ENCODE data around the gene PHKA2.
"Not testable (repeated sequence)": the region's sequence is repeated elsewhere in the genome, so short reads cannot be mapped to it uniquely, and the experiment has no call there.

Gene PHKA2

DNA sequence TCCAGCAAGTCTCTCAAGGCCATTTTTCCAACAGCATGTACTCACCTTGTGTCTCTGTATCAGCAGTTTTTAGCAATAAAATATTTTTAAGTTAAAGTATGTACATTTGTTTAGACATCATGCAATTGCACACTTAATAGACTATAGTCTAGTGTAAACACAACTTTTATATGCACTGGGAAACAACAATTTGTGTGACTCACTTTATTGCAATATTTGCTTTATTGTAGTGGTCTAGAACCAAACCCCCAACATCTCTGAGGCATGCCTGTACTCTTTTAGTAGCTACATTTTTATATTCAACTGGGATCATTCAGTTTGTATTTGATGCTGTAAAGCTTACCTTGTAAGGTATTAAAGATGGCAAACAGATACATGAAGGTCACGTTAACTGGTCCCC is 14.7 kb upstream of the PHKA2 start:
- peaks cover 15% of the 10 kb centered on the region for H3K4me1 ChIP-seq (ENCODE audit: control insufficient read depth, low read depth, low read length)
- no peak overlapping the region for H3K27ac ChIP-seq (ENCODE audit: low read length)
- H3K9me3 ChIP-seq (ENCODE audit: control insufficient read depth, low read depth, low read length), result peaks cover 9% of the 10 kb centered on the region
- no peak overlapping the region for H3K9ac ChIP-seq (ENCODE audit: low read length)
- H3K27me3 ChIP-seq (ENCODE audit: control insufficient read depth, insufficient read depth, low read length), result no peaks in the 10 kb centered on the region
- H3K36me3 ChIP-seq (ENCODE audit: control insufficient read depth, low read depth, low read length), result no peaks in the 10 kb centered on the region
- no peak overlapping the region for H3K4me3 ChIP-seq (ENCODE audit: low read length)

DNA sequence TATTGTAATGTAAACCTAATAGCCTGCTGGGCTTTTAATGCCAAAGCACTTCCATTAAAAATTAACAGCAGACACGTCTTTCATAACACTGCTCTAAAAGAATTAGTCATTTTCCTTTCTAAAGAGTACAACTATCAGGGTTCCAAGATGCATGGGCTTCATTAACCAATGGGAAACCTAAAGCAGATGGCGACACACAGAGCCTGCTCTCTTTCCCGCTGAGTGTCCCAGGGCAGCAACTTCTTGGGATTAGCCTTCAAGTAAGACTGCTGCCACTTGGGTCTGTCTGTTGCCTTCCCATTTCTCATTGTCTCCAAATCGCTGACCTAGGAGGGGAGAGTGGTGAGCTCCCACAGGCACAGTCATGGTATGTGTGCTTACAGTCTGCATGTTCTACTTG is 14.0 kb upstream of the PHKA2 start:
- no peaks in the 10 kb centered on the region for H3K36me3 ChIP-seq (ENCODE audit: control insufficient read depth, low read depth, low read length)
- no peaks in the 10 kb centered on the region for H3K27me3 ChIP-seq (ENCODE audit: control insufficient read depth, insufficient read depth, low read length)
- H3K9ac ChIP-seq (ENCODE audit: low read length), result no peak overlapping the region
- no peak overlapping the region for H3K27ac ChIP-seq (ENCODE audit: low read length)
- no peak overlapping the region for H3K4me3 ChIP-seq (ENCODE audit: low read length)
- peaks cover 15% of the 10 kb centered on the region for H3K4me1 ChIP-seq (ENCODE audit: control insufficient read depth, low read depth, low read length)
- peaks cover 7% of the 10 kb centered on the region for H3K9me3 ChIP-seq (ENCODE audit: control insufficient read depth, low read depth, low read length)

DNA sequence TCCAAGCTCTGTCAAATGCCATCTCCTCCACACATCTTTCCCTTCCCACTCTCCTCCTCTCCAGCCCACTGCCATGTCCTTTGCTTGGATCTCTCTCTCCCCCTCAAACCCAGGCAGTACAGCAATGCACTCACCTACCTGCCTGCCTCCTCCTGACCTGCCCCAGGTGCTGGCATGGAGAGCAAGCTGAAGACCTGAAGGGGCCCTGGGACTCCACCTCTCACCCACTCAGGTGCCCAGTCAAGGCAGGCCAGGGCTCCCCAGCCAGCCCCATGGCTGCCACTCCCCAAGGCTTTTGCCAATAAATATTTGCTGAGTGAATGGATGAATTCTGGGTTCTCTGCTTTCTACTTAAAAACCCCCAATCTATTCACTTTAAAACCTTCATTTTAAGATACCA is 12.6 kb upstream of the PHKA2 start:
- peaks cover 15% of the 10 kb centered on the region for H3K4me1 ChIP-seq (ENCODE audit: control insufficient read depth, low read depth, low read length)
- H3K27me3 ChIP-seq (ENCODE audit: control insufficient read depth, insufficient read depth, low read length), result no peaks in the 10 kb centered on the region
- no peak overlapping the region for H3K9ac ChIP-seq (ENCODE audit: low read length)
- H3K4me3 ChIP-seq (ENCODE audit: low read length), result no peak overlapping the region
- H3K36me3 ChIP-seq (ENCODE audit: control insufficient read depth, low read depth, low read length), result no peaks in the 10 kb centered on the region
- peaks cover 7% of the 10 kb centered on the region for H3K9me3 ChIP-seq (ENCODE audit: control insufficient read depth, low read depth, low read length)
- H3K27ac ChIP-seq (ENCODE audit: low read length), result no peak overlapping the region

DNA sequence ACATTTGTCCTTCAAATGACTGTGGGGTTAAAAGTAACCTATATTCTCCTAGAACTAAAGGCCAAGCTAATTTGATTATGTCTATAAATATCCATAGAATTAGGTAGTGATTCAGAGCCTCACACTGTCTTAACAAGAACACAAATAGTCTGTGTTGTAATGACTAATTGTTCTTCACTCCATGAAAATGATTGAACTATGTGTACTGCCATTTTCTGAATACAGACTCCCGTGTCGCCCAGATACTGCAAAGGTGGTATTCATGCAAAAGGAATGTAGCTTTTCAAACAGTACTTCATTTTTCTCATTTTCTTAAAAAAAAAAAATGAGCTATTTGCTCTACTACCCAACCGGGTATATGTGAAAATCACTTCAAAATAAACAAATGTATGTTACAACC is 11.3 kb upstream of the PHKA2 start:
- no peaks in the 10 kb centered on the region for H3K36me3 ChIP-seq (ENCODE audit: control insufficient read depth, low read depth, low read length)
- H3K9me3 ChIP-seq (ENCODE audit: control insufficient read depth, low read depth, low read length), result peaks cover 4% of the 10 kb centered on the region
- H3K4me1 ChIP-seq (ENCODE audit: control insufficient read depth, low read depth, low read length), result peaks cover 15% of the 10 kb centered on the region
- H3K4me3 ChIP-seq (ENCODE audit: low read length), result no peak overlapping the region
- H3K9ac ChIP-seq (ENCODE audit: low read length), result no peak overlapping the region
- H3K27me3 ChIP-seq (ENCODE audit: control insufficient read depth, insufficient read depth, low read length), result no peaks in the 10 kb centered on the region
- H3K27ac ChIP-seq (ENCODE audit: low read length), result no peak overlapping the region

DNA sequence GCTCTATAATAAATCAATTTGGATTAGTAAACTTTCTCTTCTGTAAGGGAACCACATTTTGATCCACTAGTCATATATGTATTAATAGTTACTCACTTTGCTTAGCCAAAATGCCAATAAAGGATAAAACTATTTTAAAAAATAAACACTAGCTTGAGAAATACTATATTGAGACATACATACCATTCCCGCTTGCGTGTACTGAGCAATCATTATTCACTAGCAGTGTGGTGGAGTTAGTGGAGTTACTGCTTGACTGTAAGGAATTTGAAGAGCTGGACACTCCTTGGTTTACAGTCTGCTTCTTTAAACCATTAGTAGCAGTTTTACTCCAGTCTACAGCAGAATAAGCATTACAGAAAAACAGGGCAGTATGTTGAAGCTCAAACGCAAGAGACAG is 10.8 kb upstream of the PHKA2 start:
- H3K36me3 ChIP-seq (ENCODE audit: control insufficient read depth, low read depth, low read length), result no peaks in the 10 kb centered on the region
- peaks cover 8% of the 10 kb centered on the region for H3K9me3 ChIP-seq (ENCODE audit: control insufficient read depth, low read depth, low read length)
- peaks cover 15% of the 10 kb centered on the region for H3K4me1 ChIP-seq (ENCODE audit: control insufficient read depth, low read depth, low read length)
- no peak overlapping the region for H3K9ac ChIP-seq (ENCODE audit: low read length)
- H3K4me3 ChIP-seq (ENCODE audit: low read length), result no peak overlapping the region
- no peaks in the 10 kb centered on the region for H3K27me3 ChIP-seq (ENCODE audit: control insufficient read depth, insufficient read depth, low read length)
- H3K27ac ChIP-seq (ENCODE audit: low read length), result no peak overlapping the region

DNA sequence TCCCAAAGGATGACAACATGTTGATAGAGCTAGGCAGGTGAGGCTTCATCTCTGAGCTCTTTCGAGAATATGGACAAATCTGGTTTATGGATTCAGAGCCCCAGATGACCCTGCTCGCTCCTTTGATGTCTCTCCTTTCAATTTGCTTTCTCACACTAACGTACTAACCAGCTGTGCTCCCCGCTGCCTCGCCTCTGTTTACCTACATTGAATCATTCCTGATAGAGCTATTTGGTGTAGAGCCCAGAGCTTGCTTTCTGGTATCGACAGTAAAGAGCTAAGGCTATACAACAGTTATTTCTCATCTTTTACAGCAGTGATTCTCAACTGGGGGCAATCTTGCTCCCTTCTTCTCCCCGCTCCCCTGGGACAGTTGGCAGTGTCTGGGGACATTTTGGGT is 8.9 kb upstream of the PHKA2 start:
- no peak overlapping the region for H3K9ac ChIP-seq (ENCODE audit: low read length)
- H3K4me1 ChIP-seq (ENCODE audit: control insufficient read depth, low read depth, low read length), result peaks cover 4% of the 10 kb centered on the region
- H3K27ac ChIP-seq (ENCODE audit: low read length), result no peak overlapping the region
- peaks cover 8% of the 10 kb centered on the region for H3K9me3 ChIP-seq (ENCODE audit: control insufficient read depth, low read depth, low read length)
- H3K27me3 ChIP-seq (ENCODE audit: control insufficient read depth, insufficient read depth, low read length), result no peaks in the 10 kb centered on the region
- H3K4me3 ChIP-seq (ENCODE audit: low read length), result no peak overlapping the region
- no peaks in the 10 kb centered on the region for H3K36me3 ChIP-seq (ENCODE audit: control insufficient read depth, low read depth, low read length)

DNA sequence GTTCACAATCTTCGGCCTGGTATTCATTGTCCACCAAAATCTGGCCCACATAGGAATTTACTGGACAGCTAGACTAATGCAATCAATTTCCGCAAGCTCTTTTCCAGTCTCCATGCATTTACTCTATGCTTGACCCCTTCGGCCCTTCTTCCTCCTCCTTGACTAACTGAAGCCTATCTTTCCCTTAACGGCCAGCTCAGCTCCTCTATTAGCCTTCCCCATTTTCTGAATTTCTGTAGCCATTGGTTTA is 1.2 kb upstream of the PHKA2 start:
- peak overlapping the region; percentile 29 for H3K9ac ChIP-seq (ENCODE audit: low read length)
- no peaks in the 10 kb centered on the region for H3K27me3 ChIP-seq (ENCODE audit: control insufficient read depth, insufficient read depth, low read length)
- H3K4me3 ChIP-seq (ENCODE audit: low read length), result peak overlapping the region; percentile 64
- H3K4me1 ChIP-seq (ENCODE audit: control insufficient read depth, low read depth, low read length), result no peaks in the 10 kb centered on the region
- H3K9me3 ChIP-seq (ENCODE audit: control insufficient read depth, low read depth, low read length), result peaks cover 15% of the 10 kb centered on the region
- H3K36me3 ChIP-seq (ENCODE audit: control insufficient read depth, low read depth, low read length), result no peaks in the 10 kb centered on the region
- no peak overlapping the region for H3K27ac ChIP-seq (ENCODE audit: low read length)

DNA sequence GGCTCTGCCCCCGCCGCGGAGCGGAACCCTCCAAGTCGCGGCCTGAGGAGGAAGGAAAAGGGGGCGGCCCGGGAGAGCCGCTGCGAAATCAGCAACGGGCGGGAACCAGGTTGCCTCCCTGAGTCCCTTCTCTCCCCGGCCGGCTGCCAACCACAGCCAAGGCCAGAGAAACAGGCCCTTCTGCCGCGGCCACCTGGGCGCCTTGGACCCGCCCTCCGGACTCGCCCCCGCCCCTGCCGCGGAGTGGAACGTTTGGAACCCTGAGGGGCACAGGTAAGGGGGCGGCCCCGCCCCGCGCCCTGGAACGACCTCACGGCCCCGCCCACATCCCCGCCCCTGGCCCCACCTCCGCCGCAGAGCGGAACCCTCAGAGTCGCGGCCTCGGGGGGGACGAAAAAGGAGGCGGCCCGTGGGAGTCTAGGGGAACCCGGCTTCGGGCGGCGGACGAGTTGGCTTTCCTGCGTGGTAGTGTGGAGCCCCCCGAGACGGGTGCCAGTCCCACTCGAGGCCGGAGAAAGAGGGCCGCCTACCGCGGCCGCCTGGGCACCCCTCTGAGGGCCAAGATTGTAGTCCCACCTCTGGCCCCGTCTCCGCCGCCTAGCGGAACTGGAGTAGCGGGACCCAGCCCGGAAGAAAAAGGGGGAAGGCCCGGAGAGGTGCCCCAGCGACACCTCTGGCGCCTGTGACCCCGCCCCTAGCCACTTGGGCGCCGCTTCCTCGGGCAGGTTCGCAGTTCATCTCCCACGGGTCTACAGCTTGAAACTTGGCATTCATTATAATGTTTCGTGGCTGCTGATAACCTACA is 669 bp upstream of the PHKA2 start:
- no peaks in the 10 kb centered on the region for H3K4me1 ChIP-seq (ENCODE audit: control insufficient read depth, low read depth, low read length)
- no peak overlapping the region for H3K27ac ChIP-seq (ENCODE audit: low read length)
- no peaks in the 10 kb centered on the region for H3K36me3 ChIP-seq (ENCODE audit: control insufficient read depth, low read depth, low read length)
- no peaks in the 10 kb centered on the region for H3K27me3 ChIP-seq (ENCODE audit: control insufficient read depth, insufficient read depth, low read length)
- peak overlapping the region; percentile 35 for H3K9ac ChIP-seq (ENCODE audit: low read length)
- peaks cover 12% of the 10 kb centered on the region for H3K9me3 ChIP-seq (ENCODE audit: control insufficient read depth, low read depth, low read length)
- peak overlapping the region; percentile 64 for H3K4me3 ChIP-seq (ENCODE audit: low read length)

DNA sequence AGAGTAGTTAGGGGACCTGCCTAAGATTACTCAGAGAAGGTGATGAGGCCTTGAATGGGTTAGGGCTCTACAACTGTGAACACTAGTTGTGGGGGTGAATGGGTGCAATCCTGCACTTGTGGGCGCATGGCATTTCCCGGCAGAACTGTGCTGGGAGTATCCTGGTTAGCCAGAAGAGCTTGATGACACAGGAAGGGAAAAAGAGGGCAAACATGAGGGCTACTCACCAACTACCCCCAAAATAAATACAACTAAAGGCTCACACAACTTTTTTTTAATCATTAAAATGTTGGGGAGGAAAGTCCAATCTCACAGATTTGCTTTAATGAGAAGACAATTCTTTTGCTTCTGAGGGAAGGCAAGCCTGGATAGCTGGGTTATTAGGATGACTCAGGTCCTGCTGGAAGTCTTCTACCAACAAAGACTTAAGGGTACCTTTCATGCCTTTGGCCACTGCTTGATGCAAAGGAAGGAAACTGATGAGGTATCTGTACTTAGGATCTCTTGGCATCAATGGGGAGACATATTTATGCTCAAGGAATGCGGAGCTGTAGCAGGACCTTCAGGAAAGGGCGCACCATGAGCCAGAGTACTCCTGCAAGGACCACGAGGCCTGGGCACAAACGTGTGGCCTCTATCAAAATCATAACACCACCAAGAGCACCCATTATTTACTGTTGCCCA is 2.6 kb downstream of the PHKA2 start:
- no peak overlapping the region for H3K27ac ChIP-seq (ENCODE audit: low read length)
- no peak overlapping the region for H3K9ac ChIP-seq (ENCODE audit: low read length)

DNA sequence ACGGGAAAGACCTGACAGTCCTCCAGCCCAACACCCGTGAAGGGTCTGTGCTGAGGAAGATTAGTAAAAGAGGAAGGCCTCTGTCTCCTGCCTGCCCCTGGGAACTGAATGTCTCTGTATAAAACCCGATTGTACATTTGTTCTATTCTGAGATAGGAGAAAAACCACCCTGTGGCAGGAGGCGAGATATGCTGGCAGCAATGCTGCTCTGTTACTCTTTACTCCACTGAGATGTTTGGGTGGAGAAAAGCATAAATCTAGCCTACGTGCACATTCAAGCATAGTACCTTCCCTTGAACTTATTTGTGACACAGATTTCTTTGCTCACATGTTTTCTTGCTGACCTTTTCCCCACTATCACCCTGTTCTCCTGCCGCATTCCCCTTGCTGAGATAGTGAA is 3.7 kb downstream of the PHKA2 start:
- peaks cover 12% of the 10 kb centered on the region for H3K9me3 ChIP-seq (ENCODE audit: control insufficient read depth, low read depth, low read length)
- not testable (repeated sequence) for H3K9ac ChIP-seq (ENCODE audit: low read length); H3K27ac ChIP-seq (ENCODE audit: low read length); H3K4me3 ChIP-seq (ENCODE audit: low read length); H3K27me3 ChIP-seq (ENCODE audit: control insufficient read depth, insufficient read depth, low read length); H3K4me1 ChIP-seq (ENCODE audit: control insufficient read depth, low read depth, low read length); H3K36me3 ChIP-seq (ENCODE audit: control insufficient read depth, low read depth, low read length)

More for the DNA sequence above, 2.6 kb downstream of the PHKA2 start:
- no peak overlapping the region for H3K4me3 ChIP-seq (ENCODE audit: low read length)
- no peaks in the 10 kb centered on the region for H3K27me3 ChIP-seq (ENCODE audit: control insufficient read depth, insufficient read depth, low read length)
- no peaks in the 10 kb centered on the region for H3K36me3 ChIP-seq (ENCODE audit: control insufficient read depth, low read depth, low read length)
- H3K4me1 ChIP-seq (ENCODE audit: control insufficient read depth, low read depth, low read length), result no peaks in the 10 kb centered on the region
- H3K9me3 ChIP-seq (ENCODE audit: control insufficient read depth, low read depth, low read length), result peaks cover 12% of the 10 kb centered on the region

DNA sequence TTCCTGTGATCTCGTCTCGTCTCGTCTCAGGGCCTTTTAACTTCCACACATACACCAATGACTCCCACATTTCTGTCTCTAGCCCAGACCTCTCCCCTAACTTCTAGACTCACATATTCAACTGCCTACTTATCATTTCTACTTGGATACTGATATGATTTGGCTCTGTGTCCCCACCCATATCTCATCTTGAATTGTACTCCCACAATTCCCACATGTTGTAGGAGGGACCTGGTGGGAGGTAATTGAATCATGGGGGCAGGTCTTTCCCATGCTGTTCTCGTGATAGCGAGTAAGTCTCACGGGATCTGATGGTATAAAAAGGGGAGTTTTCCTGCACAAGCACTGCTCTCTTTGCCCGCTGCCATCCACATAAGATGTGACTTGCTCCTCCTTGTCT is 8.9 kb downstream of the PHKA2 start:
- Histone ChIP-seq H3K4me1 (ENCODE audit: control insufficient read depth, low read depth, low read length) (no peaks in the 10 kb centered on the region), H3K9me3 (ENCODE audit: control insufficient read depth, low read depth, low read length) (peaks cover 13% of the 10 kb centered on the region), H3K9ac (ENCODE audit: low read length) (no peak overlapping the region), H3K36me3 (ENCODE audit: control insufficient read depth, low read depth, low read length) (no peaks in the 10 kb centered on the region), H3K27me3 (ENCODE audit: control insufficient read depth, insufficient read depth, low read length) (no peaks in the 10 kb centered on the region), H3K27ac (ENCODE audit: low read length) (no peak overlapping the region), H3K4me3 (ENCODE audit: low read length) (no peak overlapping the region)

DNA sequence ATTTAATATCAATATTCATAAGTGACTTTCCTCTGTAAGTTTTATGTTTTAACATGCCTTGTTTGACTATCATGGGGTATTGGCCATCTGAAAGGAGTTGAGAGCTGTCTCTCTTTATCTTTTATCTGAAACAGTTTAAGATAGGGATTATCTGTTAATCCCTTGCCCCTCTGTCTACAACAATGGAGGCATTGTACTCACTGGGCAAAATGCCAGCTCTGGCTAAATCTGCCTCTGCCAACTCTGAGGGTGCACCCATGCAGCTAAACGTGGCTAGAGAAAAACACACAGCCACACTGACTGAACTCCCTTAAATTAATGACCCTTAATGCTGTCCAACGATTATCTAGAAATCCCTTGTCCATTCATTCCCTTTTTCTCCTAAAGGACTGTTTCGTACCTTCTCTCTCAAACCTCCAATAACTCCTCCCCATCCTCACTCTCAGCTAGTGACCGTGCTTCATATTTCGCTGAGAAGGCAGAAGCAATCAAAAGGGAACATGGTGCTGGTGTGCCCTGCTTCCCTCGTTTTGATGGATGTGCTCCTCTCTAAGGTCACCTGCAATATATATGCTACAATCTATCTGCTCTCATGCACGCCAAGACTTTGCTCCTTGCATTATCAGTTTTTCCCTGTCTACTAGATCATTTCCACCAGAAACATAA is 10.3 kb downstream of the PHKA2 start:
- Histone ChIP-seq H3K4me1 (ENCODE audit: control insufficient read depth, low read depth, low read length) (no peaks in the 10 kb centered on the region), H3K9ac (ENCODE audit: low read length) (no peak overlapping the region), H3K27ac (ENCODE audit: low read length) (no peak overlapping the region), H3K4me3 (ENCODE audit: low read length) (no peak overlapping the region), H3K27me3 (ENCODE audit: control insufficient read depth, insufficient read depth, low read length) (no peaks in the 10 kb centered on the region), H3K36me3 (ENCODE audit: control insufficient read depth, low read depth, low read length) (no peaks in the 10 kb centered on the region), H3K9me3 (ENCODE audit: control insufficient read depth, low read depth, low read length) (peaks cover 13% of the 10 kb centered on the region)

All from iPS-18a (cell line).